Esophagus muscularis mucosa (tissue), 4 donors: ENCODE data around the gene CACNA1G.

Experiments
- CTCF ChIP-seq, 3 experiments: fragments of 200-600 bp in 2 of 3; fragments of 450-650 bp in 1 of 3; sonication (generic) in 2 of 3; IDR thresholded peaks; one replicate each; pipeline ENCODE4 v1.5.1; 2017 to 2019; ENCODE audit warnings: antibody characterized with exemption in 3 of 3, mild to moderate bottlenecking in 2 of 3, moderate library complexity in 1 of 3
- EP300 ChIP-seq: sonication (generic); formaldehyde crosslinking; IDR thresholded peaks from one replicate; pipeline ENCODE4 v1.6.1; 2017; ENCODE audit warnings: antibody characterized with exemption
- POLR2A ChIP-seq: fragments of 450-650 bp; IDR thresholded peaks from one replicate; pipeline ENCODE4 v1.6.1; 2017; ENCODE audit warnings: antibody characterized with exemption, moderate library complexity, mild to moderate bottlenecking, low read depth

DNA sequence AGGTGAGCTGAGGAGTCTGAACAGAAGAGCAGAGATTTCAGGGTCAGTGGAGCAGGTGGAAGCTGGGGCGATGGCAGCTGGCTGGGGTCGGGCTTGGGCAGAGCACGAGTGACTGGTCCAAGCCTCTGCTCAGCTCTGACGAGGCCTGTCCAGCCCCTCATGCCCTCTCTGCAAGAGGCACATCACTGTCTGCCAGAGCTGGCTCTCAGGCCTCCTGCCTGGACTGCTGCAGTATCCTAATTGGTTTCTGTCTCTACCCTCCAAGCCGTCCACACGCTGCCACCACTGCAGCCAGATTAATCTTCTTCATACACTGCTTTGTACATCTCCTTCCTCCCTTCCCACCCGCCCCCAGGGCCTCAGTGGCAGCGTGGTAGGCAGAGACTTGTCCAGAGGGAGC lies 25.4 kb downstream of the CACNA1G start:
- no peak for TF ChIP-seq CTCF (IDR thresholded peaks at IDR 0.05)
- no peak for TF ChIP-seq EP300
- no peak for TF ChIP-seq POLR2A
